Epidermal melanocyte (primary cell): Measurements from ENCODE around the gene OR52E4.

Experiments
- DNase-seq: peaks from one replicate; pipeline ENCODE4 v3.0.0; 2011; ENCODE audit warnings: low spot score; ENCODE audit not compliant: insufficient read length

OR52E4 gene

GRCh38 chr11:5880329-5880728 is at the start of gene OR52E4:
TSS of gene OR52E4 (plus strand) at chr11:5880629. CDS start at chr11:5884293, 3,664 bp downstream.
- DNase-seq: no peak

GRCh38 chr11:5831196-5831829 is 49.1 kb upstream of the OR52E4 start:
- DNase-seq: no peak

- DNase-seq: no peak
Observed at GRCh38 chr11:5833446-5833845, 47.0 kb upstream of the OR52E4 start.

GRCh38 chr11:5837695-5838094 is 42.7 kb upstream of the OR52E4 start:
- no peak for DNase-seq

GRCh38 chr11:5841797-5842196 is 38.6 kb upstream of the OR52E4 start, which contains the start of gene OR52E6:
TSS of gene OR52E6 (minus strand) at chr11:5841897. CDS start at chr11:5841897, 0 bp downstream.
- no peak for DNase-seq

GRCh38 chr11:5846701-5847100 is 33.7 kb upstream of the OR52E4 start:
- no peak for DNase-seq

- no peak for DNase-seq
Observed at GRCh38 chr11:5847711-5848110, 32.7 kb upstream of the OR52E4 start.

GRCh38 chr11:5851002-5851401 is 29.4 kb upstream of the OR52E4 start:
- DNase-seq: no peak

- DNase-seq: no peak
Observed at GRCh38 chr11:5857590-5857989, 22.8 kb upstream of the OR52E4 start, which contains the start of gene OR52E8. TSS of gene OR52E8 (minus strand) at chr11:5857690. CDS start at chr11:5857690, 0 bp downstream.

- no peak for DNase-seq
Observed at GRCh38 chr11:5865826-5866225, 14.6 kb upstream of the OR52E4 start.

GRCh38 chr11:5878564-5878963 is 1.9 kb upstream of the OR52E4 start:
- DNase-seq: no peak

GRCh38 chr11:5881756-5882155 is 1.3 kb downstream of the OR52E4 start:
- DNase-seq: no peak

GRCh38 chr11:5887172-5887571 is 6.7 kb downstream of the OR52E4 start:
- no peak for DNase-seq

- no peak for DNase-seq
Observed at GRCh38 chr11:5887661-5888060, 7.2 kb downstream of the OR52E4 start.

- no peak for DNase-seq
Observed at GRCh38 chr11:5891216-5891800, 10.9 kb downstream of the OR52E4 start.

- no peak for DNase-seq
Observed at GRCh38 chr11:5892908-5893307, 12.5 kb downstream of the OR52E4 start, which contains the start of gene OR52E5. TSS of gene OR52E5 (plus strand) at chr11:5893208. CDS start at chr11:5900777, 7,569 bp downstream.

GRCh38 chr11:5899534-5899933 is 19.1 kb downstream of the OR52E4 start:
- DNase-seq: no peak

GRCh38 chr11:5910540-5910939 is 30.1 kb downstream of the OR52E4 start:
- DNase-seq: no peak

GRCh38 chr11:5922749-5923426 is 42.5 kb downstream of the OR52E4 start:
- DNase-seq: no peak

- no peak for DNase-seq
Observed at GRCh38 chr11:5923427-5923776, 43.0 kb downstream of the OR52E4 start.

GRCh38 chr11:5923794-5924193 is 43.4 kb downstream of the OR52E4 start:
- no peak for DNase-seq

GRCh38 chr11:5928271-5928670 is 47.8 kb downstream of the OR52E4 start:
- DNase-seq: no peak

- no peak for DNase-seq
Observed at GRCh38 chr11:5928811-5929210, 48.4 kb downstream of the OR52E4 start.
